ENCODE data around the gene CXorf65.

CXorf65 gene

DNA sequence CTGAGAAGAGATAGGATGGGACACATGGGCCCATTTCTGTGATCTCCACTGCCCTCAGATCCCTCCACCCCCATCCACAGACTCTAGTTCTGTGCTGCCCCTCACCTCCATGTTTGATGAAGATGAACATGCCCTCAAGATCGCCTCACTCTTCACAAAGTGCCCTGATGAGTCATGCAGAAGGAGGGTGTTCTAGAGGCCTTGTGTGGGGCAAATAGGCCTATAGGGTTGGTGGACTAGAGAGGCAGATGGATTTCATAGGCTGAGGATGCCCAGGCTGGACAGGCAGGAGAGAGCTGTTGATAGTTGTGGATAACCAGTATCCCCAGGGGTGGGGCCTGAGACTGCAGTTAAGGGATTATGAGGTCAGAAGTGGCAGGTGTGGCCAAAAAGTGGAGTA lies at the start of gene CXorf65:
CXorf65 (minus strand) TSS at position 314 of the 400 bp plus-strand sequence; CDS start at position 130, 184 bp downstream.
- DNase-seq (ENCODE audit: low spot score): no peak

DNA sequence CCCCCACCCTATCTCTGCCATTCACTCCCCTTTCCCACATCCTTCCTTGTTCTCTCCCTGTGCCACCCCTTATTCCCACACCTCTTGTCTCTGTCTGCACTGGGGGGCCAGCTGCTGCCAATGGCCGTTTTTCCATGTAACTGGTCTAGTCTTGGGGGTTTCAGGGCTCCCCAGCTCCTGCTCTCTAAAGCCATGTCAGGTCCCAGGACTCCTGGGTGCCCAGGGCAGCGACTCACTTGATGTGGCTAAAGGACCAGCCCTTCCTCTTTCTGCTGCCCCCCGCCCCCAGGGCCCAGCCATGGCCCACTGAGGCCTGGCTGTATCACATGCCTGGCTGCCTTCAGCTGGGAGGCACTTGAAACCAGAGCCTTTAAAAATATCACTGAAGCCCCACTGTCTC lies 48.1 kb upstream of the CXorf65 start:
- no peak for DNase-seq (ENCODE audit: low spot score)

DNA sequence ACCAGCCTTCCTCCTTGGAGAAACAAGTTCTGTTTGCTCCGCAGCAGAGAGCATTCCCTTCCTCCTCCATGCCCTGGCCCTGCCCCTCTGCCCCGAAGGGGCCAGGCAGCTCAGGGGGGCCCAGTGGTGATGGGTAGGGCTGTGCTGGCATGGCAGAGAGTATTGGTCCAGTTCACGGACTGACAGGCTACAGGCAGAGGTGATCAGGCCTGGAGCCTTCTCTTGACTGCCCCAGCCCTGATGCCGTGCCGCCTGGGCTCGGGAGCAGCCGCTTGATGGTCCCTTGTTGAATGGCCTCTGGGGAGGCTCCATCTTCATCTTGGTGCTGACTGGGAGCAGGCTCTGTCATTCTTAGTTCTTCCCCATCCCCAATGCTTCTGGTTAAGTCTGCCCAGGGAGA lies 47.7 kb upstream of the CXorf65 start:
- no peak for DNase-seq (ENCODE audit: low spot score)

DNA sequence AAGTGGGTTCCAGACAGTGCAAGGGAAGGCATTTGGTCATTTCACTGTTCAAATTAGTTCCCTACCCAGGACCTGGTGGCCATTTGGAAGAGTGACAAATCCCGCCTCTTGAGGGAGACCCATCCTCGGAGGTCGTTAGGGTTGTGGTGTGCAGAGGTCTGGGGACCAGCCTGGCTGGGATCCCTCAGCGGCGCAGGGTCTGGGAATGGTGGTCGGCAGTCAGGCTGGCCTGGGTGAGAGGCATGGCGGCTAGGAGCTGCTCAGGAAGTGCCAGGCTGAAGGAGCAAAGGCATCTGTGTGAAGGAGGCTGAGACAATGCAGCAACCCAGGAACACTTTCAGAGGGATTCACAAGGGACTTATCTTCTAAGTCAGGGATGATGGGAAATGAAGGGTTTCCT lies 44.8 kb upstream of the CXorf65 start:
- DNase-seq (ENCODE audit: low spot score): no peak

DNA sequence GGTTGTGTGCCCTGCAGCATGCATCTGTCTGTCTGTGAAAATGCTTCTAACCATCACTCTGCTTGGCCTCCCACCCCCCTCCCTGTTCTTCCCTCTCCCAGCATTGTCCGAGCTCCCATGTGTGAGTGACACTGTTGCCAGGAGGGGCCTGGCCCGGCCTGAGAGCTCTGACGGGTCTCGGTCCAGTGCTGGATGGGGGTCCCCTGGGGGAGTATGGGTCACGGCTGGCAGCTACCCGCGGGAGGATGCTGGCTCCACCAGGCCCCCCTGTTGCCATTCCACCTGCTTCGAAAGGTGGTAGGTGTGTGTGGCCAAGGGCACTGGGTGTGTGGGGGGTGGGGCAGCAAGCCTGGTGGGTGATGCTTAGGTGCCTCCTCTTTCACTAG lies 41.7 kb upstream of the CXorf65 start:
- no peak for DNase-seq (ENCODE audit: low spot score)

DNA sequence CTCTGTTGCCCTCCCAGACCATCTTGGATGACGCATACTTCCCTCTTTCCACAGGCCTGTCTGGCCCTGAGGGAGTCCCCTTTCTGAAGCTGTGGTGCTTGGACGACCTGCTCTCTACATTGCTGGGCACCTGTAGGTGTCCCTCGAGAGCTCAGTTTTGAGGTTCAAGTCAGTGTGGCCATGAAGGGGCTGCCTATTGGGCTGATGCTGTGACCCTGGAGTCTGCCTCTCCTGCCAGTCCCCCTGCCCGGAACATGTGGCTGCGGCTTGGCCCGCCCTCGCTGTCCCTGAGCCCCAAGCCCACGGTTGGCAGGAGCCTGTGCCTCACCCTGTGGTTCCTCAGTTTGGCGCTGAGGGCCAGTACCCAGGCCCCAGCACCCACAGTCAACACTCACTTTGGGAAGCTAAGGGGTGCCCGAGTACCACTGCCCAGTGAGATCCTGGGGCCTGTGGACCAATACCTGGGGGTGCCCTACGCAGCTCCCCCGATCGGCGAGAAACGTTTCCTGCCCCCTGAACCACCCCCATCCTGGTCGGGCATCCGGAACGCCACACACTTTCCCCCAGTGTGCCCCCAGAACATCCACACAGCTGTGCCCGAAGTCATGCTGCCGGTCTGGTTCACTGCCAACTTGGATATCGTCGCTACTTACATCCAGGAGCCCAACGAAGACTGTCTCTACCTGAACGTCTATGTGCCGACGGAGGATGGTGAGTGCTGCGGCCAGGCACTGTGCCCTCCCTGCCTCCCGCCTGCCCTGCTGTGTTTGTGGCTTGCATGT lies 41.1 kb upstream of the CXorf65 start:
- DNase-seq (ENCODE audit: low spot score): no peak

DNA sequence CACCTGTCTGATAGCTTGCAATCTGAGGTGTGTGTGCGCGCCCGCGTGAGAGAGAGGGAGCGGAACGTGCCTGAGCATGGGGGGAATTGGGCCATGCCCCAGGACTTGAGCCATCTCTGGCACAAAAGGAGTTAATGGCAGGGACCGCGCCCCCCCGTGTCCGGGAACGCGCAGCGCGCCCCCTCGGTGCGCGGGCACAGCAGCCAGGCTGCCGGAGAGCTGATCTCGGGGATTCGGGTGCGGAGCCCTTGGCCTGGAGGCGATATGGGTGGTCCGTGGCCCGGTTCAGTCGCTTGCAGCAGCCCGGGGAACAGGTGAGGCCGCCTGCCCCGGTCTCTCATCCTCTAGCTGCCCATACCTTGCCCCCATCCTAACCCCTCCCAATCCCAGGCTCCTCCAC lies 38.1 kb upstream of the CXorf65 start, which contains the start of gene NLGN3:
NLGN3 (plus strand) TSS at position 191 of the 400 bp plus-strand sequence. CDS start 2,909 bp downstream, outside the sequence.
- DNase-seq (ENCODE audit: low spot score): peak; percentile 34

DNA sequence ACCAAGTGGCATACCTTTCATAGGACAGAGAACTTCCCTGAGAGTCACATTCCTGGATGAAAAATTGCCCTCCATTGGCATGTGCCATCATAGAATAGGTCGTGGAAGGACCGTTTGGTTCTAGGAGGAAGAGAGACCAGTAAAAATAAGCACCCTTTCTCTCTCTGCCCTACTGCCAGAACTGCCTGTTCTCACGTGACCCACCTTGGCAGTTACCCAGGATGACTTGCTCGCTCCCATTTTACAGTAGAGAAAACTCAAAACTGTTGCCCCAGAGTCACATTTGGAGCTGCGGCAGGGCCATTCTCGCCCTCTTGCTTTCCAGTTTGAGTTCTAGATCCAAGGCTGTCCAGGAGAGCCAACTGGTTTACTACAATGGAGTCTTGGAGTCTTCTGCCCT lies 37.0 kb upstream of the CXorf65 start:
- peak; percentile 37 for DNase-seq (ENCODE audit: low spot score)

DNA sequence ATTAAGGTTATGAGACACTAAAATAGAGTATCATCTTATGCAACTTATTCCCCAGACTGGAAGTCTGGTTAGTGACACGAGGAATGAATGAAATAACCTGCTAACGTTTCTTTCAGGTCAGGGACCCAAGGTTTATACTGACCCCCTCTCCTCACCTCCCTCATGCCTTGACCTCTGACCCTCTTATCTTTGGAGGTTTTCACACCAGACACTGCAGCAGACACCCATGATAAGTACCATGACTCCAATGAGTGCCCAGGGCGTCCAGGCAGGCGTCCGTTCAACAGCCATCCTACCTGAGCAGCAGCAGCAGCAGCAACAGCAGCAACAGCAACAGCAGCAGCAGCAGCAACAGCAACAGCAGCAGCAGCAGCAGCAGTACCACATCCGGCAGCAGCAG lies 33.9 kb upstream of the CXorf65 start:
- no peak for DNase-seq (ENCODE audit: low spot score)

DNA sequence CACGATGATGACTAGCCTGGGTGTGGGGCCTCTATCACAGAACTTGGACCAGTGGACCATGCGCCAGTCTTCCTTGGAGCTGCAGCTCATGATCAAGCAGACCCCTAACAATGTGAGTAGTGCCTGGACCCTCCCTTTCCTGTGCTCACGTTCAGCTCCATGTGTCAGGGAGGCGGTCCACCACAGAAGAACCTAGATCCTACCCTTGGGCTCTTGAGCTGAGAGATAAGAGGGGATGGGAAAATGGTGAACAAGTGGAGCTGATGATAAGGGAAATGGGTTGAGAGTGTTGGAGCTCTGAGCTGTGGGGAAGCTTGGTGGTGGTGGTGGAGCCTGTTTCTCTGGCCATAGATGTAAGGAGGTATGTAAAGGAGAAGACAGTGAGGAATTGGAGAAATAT lies 25.0 kb upstream of the CXorf65 start:
- no peak for DNase-seq (ENCODE audit: low spot score)

DNA sequence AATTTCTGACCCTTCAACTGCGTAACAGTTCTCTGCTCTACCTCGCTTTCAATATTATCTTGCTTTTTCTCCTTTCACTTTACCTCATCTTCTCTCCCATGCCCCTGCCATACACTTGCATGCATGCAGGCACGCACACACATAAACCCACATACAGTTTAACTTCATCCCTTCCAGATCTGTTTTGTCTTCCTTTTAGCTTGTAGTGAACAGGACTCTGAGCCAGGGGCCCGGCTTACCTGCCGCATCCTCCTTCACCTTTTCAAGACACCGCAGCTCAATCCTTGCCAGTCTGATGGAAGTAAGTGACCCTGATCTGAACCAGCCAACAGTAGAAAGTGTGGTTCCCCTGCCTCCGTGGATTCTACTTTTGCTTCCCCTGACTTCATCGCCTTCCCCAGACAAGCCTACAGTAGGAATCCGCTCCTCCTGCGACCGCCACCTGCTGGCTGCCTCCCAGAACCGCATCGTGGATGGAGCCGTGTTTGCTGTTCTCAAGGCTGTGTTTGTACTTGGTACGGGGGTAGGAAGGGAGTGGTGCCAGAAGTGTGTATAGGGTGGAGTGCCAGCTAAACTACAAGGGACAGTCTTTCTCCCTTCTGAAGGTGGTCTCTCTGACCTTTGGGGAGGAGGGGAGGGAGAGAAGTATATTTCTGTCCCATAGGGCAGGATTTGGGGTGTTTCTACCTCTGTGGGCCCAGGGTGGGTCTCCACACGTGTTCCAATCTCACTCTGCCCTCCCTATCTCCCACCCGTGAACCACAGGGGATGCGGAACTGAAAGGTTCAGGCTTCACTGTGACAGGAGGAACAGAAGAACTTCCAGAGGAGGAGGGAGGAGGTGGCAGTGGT lies 22.6 kb upstream of the CXorf65 start:
- peak; percentile 64 for DNase-seq (ENCODE audit: low spot score)

DNA sequence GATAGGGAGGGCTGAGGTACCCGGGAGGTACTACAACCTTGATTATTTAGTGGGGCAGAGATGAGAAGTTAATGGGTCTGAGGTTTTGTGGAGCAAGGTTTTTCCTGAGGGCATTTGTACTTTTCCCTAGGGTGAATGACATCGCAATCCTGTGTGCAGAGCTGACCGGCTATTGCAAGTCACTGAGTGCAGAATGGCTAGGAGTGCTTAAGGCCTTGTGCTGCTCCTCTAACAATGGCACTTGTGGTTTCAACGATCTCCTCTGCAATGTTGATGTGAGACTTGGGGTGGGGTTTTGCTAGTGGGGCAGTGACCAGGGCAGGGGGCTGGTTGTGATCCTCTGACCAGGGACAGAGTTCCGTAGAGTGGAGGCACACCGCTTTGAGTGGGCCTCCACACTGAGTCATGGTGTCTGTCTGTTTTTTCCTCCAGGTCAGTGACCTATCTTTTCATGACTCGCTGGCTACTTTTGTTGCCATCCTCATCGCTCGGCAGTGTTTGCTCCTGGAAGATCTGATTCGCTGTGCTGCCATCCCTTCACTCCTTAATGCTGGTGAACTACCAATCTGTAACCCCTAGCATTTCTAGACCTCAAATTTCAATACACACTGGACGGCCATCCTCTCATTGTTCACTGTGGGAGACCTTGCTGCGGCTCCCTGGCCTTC lies 21.8 kb upstream of the CXorf65 start:
- DNase-seq (ENCODE audit: low spot score): no peak

DNA sequence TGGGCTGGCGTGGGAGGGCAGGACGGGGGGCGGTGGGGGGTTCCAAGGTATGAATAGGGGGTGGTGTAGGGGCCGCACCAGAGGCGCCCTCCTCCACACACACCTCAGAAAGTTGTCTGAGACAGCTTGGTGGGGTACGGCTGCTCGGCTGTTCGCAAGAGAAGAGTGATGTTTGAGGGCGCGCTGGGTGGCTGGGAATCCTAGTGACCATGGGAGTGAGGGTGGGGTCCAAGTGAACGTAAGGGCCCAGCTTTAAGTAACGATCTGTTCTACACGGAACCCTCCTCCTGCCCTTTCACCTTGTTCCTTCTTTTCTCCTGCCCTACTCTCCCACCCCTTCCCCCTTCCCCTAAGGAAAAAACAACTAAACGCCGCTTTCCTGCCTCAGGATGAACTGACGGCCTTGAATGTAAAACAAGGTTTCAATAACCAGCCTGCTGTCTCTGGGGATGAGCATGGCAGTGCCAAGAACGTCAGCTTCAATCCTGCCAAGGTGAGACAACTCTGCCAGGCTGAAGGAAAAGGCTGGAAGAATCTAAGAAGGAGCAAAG lies 12.5 kb upstream of the CXorf65 start:
- DNase-seq (ENCODE audit: low spot score): no peak

DNA sequence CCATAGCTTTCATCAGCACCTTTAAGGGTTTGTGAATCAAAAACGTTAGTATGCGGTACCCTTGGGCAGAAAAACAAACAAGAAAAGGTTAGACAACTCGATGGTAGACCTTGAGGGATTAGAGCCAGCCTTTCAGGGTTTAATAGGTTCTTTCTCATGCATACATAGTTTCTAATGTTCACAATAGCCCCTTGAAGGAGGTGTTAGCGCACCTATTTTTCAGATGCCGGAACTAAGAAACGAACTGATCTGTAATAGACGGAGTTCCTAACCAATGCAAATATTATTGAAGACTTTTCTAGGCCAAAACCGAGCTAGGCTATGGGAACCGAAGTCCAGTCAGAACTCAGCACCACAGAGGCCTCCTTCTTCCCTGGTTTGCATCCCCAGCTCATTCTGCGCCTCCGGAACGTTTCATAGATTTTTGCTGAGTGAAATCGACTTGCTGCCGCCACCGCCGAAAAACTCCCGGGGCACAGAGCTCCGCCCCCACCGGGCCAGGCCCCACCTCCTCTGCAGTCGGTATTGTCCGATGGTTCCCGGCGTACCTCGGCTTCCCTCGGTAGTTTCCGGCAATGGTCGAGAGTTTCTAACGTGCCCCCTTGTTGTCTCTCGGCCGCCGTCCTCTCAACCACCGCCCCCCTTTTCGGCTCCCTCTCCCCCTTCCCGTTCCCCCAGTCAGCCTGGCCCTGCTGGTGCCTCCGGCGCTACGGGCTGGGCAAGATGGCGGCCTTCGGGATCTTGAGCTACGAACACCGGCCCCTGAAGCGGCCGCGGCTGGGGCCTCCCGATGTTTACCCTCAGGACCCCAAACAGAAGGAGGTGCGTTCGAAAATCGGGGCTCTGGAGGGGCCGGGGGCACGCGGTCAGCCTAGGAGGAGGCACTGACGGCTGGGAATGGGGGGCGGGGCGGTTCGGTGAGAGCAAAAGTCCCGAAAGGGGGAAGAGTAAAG lies 11.8 kb upstream of the CXorf65 start, which contains the start of gene MED12:
MED12 (plus strand) TSS at position 565 of the 953 bp plus-strand sequence; CDS start at position 724, 159 bp downstream.
- peak; percentile 89 for DNase-seq (ENCODE audit: low spot score)

DNA sequence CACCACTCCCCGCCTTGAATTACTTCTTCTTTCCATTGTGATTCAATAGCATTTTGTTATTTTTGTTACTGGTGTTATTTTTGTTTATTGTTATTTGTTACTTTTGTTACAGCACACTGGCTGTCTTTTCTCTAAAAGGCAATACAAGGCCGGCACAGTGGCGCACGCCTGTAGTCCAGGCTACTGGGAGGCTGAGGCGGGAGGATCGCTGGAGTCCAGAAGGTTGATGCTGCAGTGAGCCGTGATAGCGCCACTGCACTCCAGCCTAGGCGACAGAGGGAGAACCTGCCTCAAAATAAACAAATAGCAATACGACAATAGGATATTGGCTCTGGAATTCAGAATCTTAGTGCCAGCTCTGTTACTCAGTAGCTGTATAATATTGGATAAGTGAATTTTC lies 10.8 kb upstream of the CXorf65 start:
- DNase-seq (ENCODE audit: low spot score): no peak

DNA sequence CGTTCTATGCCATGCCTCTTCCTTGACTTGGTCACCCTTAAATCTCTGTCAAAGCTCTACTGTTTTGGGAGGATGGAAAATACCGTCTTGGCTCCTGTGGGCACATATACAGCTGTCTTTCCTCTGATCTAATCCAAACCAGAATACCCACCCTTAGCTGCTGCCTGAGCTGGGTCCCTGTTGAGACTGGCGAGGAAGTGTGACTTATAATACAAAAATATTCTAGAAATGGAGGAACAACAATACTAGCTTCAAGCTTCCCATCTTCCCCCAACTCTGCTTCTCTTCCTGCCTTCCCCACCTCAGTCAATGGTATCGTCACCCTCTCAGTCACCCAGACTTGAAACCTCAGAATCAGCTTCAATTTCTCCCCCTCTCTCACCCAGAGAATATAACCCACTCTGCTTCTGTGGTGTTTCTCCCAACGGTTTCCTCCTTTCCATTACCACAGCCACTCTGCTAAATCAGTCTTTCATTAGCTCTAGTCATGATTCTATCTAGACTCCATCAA lies 5.4 kb upstream of the CXorf65 start:
- no peak for DNase-seq (ENCODE audit: low spot score)

DNA sequence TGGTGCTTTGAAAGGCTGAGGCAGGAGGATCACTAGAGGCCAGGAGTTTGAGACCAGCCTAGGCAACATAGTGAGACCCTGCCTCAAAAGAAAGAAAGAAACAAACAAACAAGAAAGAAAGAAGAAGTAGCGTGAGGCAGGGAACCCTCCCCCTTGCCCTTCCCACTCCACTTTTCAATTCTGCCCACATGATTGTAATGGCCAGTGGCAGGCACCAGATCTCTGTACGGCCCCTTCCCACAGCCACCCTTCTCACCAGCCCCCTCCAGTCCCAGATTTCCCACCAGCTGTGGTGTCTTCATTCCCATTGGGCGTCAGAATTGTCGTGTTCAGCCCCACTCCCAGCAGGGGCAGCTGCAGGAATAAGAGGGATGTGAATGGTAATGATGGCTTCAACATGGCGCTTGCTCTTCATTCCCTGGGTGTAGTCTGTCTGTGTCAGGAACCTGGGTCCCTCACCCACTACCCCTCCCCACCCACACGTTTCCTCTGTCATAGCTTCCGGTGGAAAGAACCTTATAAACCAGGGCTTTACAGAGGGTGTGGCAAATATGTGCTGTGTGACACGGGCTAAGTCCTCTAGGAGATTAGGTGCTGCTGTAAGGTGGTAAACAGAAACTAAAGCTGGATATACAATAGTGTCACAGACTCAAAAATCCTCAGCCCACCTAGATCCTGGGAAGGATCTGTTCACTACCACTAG lies 4.8 kb upstream of the CXorf65 start, which contains the start of gene IL2RG:
IL2RG (minus strand) TSS at position 437 of the 703 bp plus-strand sequence; CDS start at position 399, 38 bp downstream.
- no peak for DNase-seq (ENCODE audit: low spot score)

DNA sequence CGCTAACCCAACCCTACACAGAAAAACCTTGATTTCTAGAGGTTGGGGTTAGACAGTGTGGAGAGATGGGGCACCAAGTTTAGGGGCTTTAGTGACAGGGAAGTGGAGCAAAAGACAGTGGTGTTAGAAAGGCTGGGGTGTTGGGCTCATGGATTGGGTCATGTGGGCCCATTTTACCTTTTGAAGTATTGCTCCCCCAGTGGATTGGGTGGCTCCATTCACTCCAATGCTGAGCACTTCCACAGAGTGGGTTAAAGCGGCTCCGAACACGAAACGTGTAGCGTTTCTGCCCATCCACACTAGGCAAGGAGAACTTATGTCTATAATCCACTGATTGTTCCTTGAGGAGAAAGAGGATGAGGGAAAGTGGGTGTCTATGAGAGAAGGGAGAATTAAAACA lies 2.5 kb upstream of the CXorf65 start:
- no peak for DNase-seq (ENCODE audit: low spot score)

DNA sequence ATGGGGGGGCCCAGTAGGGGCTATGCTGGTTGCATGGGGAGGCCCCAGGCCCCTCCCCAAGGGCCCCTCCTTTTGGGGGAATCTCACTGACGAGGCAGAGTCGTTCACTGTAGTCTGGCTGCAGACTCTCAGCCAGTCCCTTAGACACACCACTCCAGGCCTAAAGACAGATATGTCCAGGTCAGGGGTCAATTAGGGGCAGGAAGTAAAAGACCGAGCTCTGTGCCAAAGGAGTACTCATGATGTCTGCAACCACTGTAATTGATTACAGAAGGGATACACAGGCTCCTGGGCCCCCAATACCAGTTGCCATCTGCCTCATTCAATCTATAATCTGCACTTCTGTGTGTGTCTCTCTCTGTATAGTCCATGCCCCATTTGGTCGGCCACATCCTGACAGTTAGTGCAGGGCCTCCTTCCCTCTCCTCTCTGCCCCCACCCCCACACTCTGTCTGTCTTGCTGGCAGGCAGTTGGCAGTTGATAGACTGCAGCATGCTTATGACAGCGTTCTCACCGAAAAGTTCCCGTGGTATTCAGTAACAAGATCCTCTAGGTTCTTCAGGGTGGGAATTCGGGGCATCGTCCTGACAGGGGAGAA lies 1.3 kb upstream of the CXorf65 start:
- DNase-seq (ENCODE audit: low spot score): no peak

DNA sequence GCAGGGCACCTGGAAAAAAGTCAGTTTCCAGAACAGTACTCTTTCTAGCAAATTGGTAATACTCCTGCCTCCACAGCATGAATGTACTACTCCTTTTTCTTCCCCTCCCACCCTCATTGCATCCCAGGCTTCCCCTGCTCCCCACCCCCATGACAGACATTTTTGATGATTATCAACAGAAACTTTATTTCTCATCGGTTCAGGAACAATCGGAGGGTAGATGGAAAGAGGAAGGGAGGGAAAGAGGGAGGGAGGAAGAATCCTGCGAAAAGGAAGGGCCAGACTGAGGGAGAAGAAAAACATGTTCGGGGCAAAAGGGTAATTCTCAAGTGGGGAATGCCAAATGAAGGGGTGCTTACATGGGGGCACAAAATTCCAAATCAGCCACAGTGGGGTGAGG lies 705 bp upstream of the CXorf65 start:
- no peak for DNase-seq (ENCODE audit: low spot score)
